ENCODE data around the gene UNC13D.
"Not testable (repeated sequence)": the region's sequence is repeated elsewhere in the genome, so short reads cannot be mapped to it uniquely, and the experiment has no call there.

The UNC13D gene

GRCh38 chr17:75820094-75821080 lies 23.8 kb downstream of the UNC13D start:
- no peak for DNase-seq (ENCODE audit: low spot score)

- DNase-seq (ENCODE audit: low spot score), result no peak
Measured at GRCh38 chr17:75819678-75820077, 24.5 kb downstream of the UNC13D start.

GRCh38 chr17:75819116-75819515 lies 25.1 kb downstream of the UNC13D start:
- no peak for DNase-seq (ENCODE audit: low spot score)

- DNase-seq (ENCODE audit: low spot score), result no peak
Measured at GRCh38 chr17:75818326-75818885, 25.8 kb downstream of the UNC13D start.

- no peak for DNase-seq (ENCODE audit: low spot score)
Measured at GRCh38 chr17:75817571-75817970, 26.6 kb downstream of the UNC13D start.

- no peak for DNase-seq (ENCODE audit: low spot score)
Measured at GRCh38 chr17:75816693-75817092, 27.5 kb downstream of the UNC13D start.

- DNase-seq (ENCODE audit: low spot score), result no peak
Measured at GRCh38 chr17:75815399-75815798, 28.8 kb downstream of the UNC13D start.

- peak; percentile 84 for DNase-seq (ENCODE audit: low spot score)
Measured at GRCh38 chr17:75814900-75815373, 29.3 kb downstream of the UNC13D start.

GRCh38 chr17:75814021-75814395 lies 30.2 kb downstream of the UNC13D start:
- DNase-seq (ENCODE audit: low spot score), result no peak

- DNase-seq (ENCODE audit: low spot score), result no peak
Measured at GRCh38 chr17:75813081-75814020, 30.9 kb downstream of the UNC13D start.

- DNase-seq (ENCODE audit: low spot score), result no peak
Measured at GRCh38 chr17:75812096-75813013, 31.8 kb downstream of the UNC13D start.

GRCh38 chr17:75811174-75811573 lies 33.0 kb downstream of the UNC13D start:
- DNase-seq (ENCODE audit: low spot score), result no peak

GRCh38 chr17:75810756-75811155 lies 33.4 kb downstream of the UNC13D start:
- not testable (repeated sequence) for DNase-seq (ENCODE audit: low spot score)

GRCh38 chr17:75810216-75810615 lies 34.0 kb downstream of the UNC13D start:
- no peak for DNase-seq (ENCODE audit: low spot score)

- no peak for DNase-seq (ENCODE audit: low spot score)
Measured at GRCh38 chr17:75809631-75810111, 34.5 kb downstream of the UNC13D start.

- peak; percentile 80 for DNase-seq (ENCODE audit: low spot score)
Measured at GRCh38 chr17:75808905-75809621, 35.1 kb downstream of the UNC13D start.

- peak; percentile 3 for DNase-seq (ENCODE audit: low spot score)
Measured at GRCh38 chr17:75808549-75808904, 35.7 kb downstream of the UNC13D start.

- peak; percentile 3 for DNase-seq (ENCODE audit: low spot score)
Measured at GRCh38 chr17:75807861-75808260, 36.3 kb downstream of the UNC13D start.

- DNase-seq (ENCODE audit: low spot score), result no peak
Measured at GRCh38 chr17:75806822-75807500, 37.2 kb downstream of the UNC13D start.

- no peak for DNase-seq (ENCODE audit: low spot score)
Measured at GRCh38 chr17:75803883-75804282, 40.3 kb downstream of the UNC13D start.
